Body of pancreas (tissue), 4 donors: ENCODE results near the gene USP9X. TPM values are rescaled to one million over a fixed set of nuclear protein-coding genes. Genes with fewer than 3 reads are reported as not detected.
"Not testable (repeated sequence)": the region's sequence is repeated elsewhere in the genome, so short reads cannot be mapped to it uniquely, and the experiment has no call there.

Source experiments
- ATAC-seq: fragments of 150-250 bp; one replicate; pipeline ENCODE4 v1.9.1; 2016
- DNase-seq, 4 donors: peaks; one replicate each; pipeline ENCODE4 v3.0.0-alpha.2; 2019
- H3K27ac ChIP-seq, 4 donors: fragments of 200-600 bp; sonication (generic); 1 replicate in 3 of 4; 2 replicates in 1 of 4; pipeline versions ENCODE4 v1.5.1 to v1.6.1; 2016 to 2019; ENCODE audit warnings: mild to moderate bottlenecking in 1 of 4, mixed read lengths in 1 of 4, moderate library complexity in 1 of 4
- H3K27me3 ChIP-seq, 2 donors: fragments of 200-600 bp; sonication (generic); one replicate each; pipeline ENCODE4 v1.6.0; 2016; ENCODE audit warnings: mild to moderate bottlenecking in 1 of 2
- H3K36me3 ChIP-seq, 2 donors: fragments of 200-600 bp; sonication (generic); replicated peaks in 1 of 2; 2 replicates each; pipeline ENCODE4 v1.5.1; 2016; ENCODE audit warnings: low read depth in 2 of 2; ENCODE audit not compliant: insufficient read depth in 1 of 2
- H3K4me1 ChIP-seq: fragments of 200-600 bp; sonication (generic); one replicate; pipeline ENCODE4 v1.6.0; 2016
- H3K4me3 ChIP-seq, 2 donors: fragments of 200-600 bp; sonication (generic); 1 replicate in 1 of 2; 2 replicates in 1 of 2; pipeline ENCODE4 v1.5.1; 2016 to 2019
- H3K9me3 ChIP-seq, 3 donors: fragments of 200-600 bp; sonication (generic); 1 replicate in 2 of 3; 2 replicates in 1 of 3; pipeline ENCODE4 v1.5.1; 2016
- CTCF ChIP-seq, 7 experiments: fragments of 450-650 bp in 4 of 7; fragments of 200-600 bp in 3 of 7; sonication (generic) in 3 of 7; IDR thresholded peaks; one replicate each; pipeline ENCODE4 v1.5.1; 2016 to 2019; ENCODE audit warnings: antibody characterized with exemption in 7 of 7
- POLR2A ChIP-seq, 3 donors: fragments of 450-650 bp; IDR thresholded peaks; one replicate each; pipeline ENCODE4 v1.6.1; 2016; ENCODE audit warnings: antibody characterized with exemption in 3 of 3, mild to moderate bottlenecking in 2 of 3
- WGBS, 2 donors: methylation state at CpG; one replicate each; pipeline ENCODE4 v1.1.5; 2017; 5-methylcytosine and 5-hydroxymethylcytosine counted together
- intact Hi-C: fragments of 100-400 bp; cut with DNase I; formaldehyde crosslinking; loops from one replicate; pipeline ENCODE4 v1.15.1; 2023
- total RNA-seq, 2 donors: library from RNA; depleted of rRNA; stranded (reverse); fragments of >200 nt; gene quantifications; one replicate each; pipeline ENCODE4 v1.1.0, GENCODE V29; 2016

USP9X gene
- total RNA-seq, 2 donors from 2014 or later = 51.1 to 58.4 TPM

- intact Hi-C loops = no loop called here
- WGBS, 2 donors = 63 to 71% methylated on average over 1 of the region's 1 CpG
- no peak overlapping the region for H3K4me3 ChIP-seq
Measured at GRCh38 chrX:41108007-41108406, 22.8 kb downstream of the USP9X start.

GRCh38 chrX:41108463-41109205, 23.4 kb downstream of the USP9X start:
- no peak for ATAC-seq

More at GRCh38 chrX:41108007-41108406, 22.8 kb downstream of the USP9X start:
- no peak for ATAC-seq
- Histone ChIP-seq H3K9me3 (no peaks in the 10 kb centered on the region), H3K4me1 (peaks cover 41% of the 10 kb centered on the region), H3K27me3 (no peaks in the 10 kb centered on the region), H3K27ac (no peak overlapping the region), H3K36me3 (no peaks in the 10 kb centered on the region)
- DNase-seq = no peak
- no peak for TF ChIP-seq CTCF (IDR thresholded peaks at IDR 0.05)
- TF ChIP-seq POLR2A (IDR thresholded peaks at IDR 0.05) = no peak

GRCh38 chrX:41110801-41111625, 25.8 kb downstream of the USP9X start:
- TF ChIP-seq POLR2A (IDR thresholded peaks at IDR 0.05) (no peak), CTCF (IDR thresholded peaks at IDR 0.05) (no peak)
- WGBS, 2 donors = 45 to 61% methylated on average over 5 to 7 of the region's 7 CpGs

More at GRCh38 chrX:41108463-41109205, 23.4 kb downstream of the USP9X start:
- intact Hi-C loops = no loop called here
- Histone ChIP-seq H3K9me3 (no peaks in the 10 kb centered on the region), H3K36me3 (no peaks in the 10 kb centered on the region), H3K27ac (no peak overlapping the region), H3K4me3 (no peak overlapping the region), H3K27me3 (no peaks in the 10 kb centered on the region), H3K4me1 (peaks cover 41% of the 10 kb centered on the region)
- TF ChIP-seq CTCF (IDR thresholded peaks at IDR 0.05) (no peak), POLR2A (IDR thresholded peaks at IDR 0.05) (no peak)
- 51 to 69% methylated on average over 2 to 3 of the region's 5 CpGs for WGBS, 2 donors
- DNase-seq = no peak

DNA sequence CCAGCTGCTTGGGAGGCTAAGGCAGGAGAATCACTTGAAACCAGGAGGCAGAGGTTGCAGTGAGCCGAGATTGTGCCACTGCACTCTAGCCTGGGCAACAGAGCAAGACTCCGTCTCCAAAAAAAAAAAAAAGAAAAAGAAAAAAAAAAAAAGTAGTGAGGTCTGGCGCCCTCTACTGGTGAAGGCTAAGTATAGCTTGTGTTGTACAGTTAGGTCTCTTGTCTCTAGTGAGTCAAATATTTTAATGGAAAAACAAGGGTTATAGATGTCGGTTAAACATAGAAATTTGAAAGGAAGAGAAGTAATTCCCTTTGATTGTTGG, 29.8 kb downstream of the USP9X start:
- H3K4me3 ChIP-seq, H3K9me3 ChIP-seq, H3K36me3 ChIP-seq, H3K27me3 ChIP-seq: not testable (repeated sequence)
- whole genome bisulfite sequencing, 2 donors = 0% methylated on average over 4 of the region's 4 CpGs
- Histone ChIP-seq H3K27ac (peak overlapping the region in 1 of 4 donors; percentile 21), H3K4me1 (peaks cover 30% of the 10 kb centered on the region)
- ATAC-seq = peak; percentile 62
- intact Hi-C loops = loop anchor here (5.0 kb wide), 1 partner anchor 238 kb away; no protein-coding TSS in a partner anchor
- DNase-seq = peak in 1 of 4 donors; percentile 18
- TF ChIP-seq CTCF (IDR thresholded peaks at IDR 0.05) = peak; percentile 46 to 84 (median 75)

More at GRCh38 chrX:41110801-41111625, 25.8 kb downstream of the USP9X start:
- peaks cover 51% of the 10 kb centered on the region for H3K4me1 ChIP-seq
- H3K4me3 ChIP-seq = no peak overlapping the region
- no peaks in the 10 kb centered on the region for H3K27me3 ChIP-seq
- no peak for ATAC-seq
- DNase-seq = no peak
- H3K9me3 ChIP-seq = no peaks in the 10 kb centered on the region
- H3K36me3 ChIP-seq = no peaks in the 10 kb centered on the region
- intact Hi-C loops = no loop called here
- no peak overlapping the region for H3K27ac ChIP-seq
